ENCODE results near the gene GPRC5B. TPM values are rescaled to one million over a fixed set of nuclear protein-coding genes. Genes with fewer than 3 reads are reported as not detected.

Gene GPRC5B
- total RNA-seq, 4 donors from 2014 or later, result 14.1 to 29.4 (median 21.4) TPM

GRCh38 chr16:19848756-19849155, 35.9 kb downstream of the GPRC5B start:
- no peak for TF ChIP-seq CTCF (IDR thresholded peaks at IDR 0.05)
- no peak for TF ChIP-seq EP300 (IDR thresholded peaks at IDR 0.05)
- no peak for TF ChIP-seq POLR2AphosphoS5 (IDR thresholded peaks at IDR 0.05)
- no peak for TF ChIP-seq POLR2A (IDR thresholded peaks at IDR 0.05; ENCODE audit: low read depth)
- no peaks in the 10 kb centered on the region for H3K27me3 ChIP-seq
- H3K9me3 ChIP-seq, result no peaks in the 10 kb centered on the region
- intact Hi-C loops (cut with DNase I), result no loop called here
- no peak overlapping the region for H3K4me3 ChIP-seq
- H3K36me3 ChIP-seq, result no peaks in the 10 kb centered on the region
- no peak overlapping the region for H3K27ac ChIP-seq (replicated peaks in 1 of 4)
- H3K4me1 ChIP-seq, result peaks cover 0 to 9% (median 6%) of the 10 kb centered on the region in 4 donors
- 84% methylated on average over 3 of the region's 3 CpGs for WGBS
- DNase-seq (ENCODE audit: extremely low spot score), result no peak

DNA sequence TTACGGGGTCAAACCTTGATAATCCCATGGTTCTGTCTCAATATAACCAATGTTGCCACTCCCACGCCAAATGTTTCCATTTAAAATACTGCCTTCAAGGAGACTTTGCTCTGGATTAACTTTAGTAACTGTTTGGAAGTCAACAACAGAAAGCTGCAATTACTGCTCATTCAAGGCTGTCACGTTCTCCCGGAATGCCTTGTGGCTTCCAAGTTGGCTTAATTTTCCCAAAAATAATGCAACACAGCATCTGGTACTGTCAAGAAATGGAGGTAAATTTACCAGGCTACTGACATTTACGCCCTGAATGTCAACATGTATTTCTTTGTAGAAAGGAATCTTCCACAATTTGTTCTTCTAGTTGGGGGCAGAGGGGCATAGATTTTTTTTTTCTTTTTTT, 38.2 kb downstream of the GPRC5B start:
- 91% methylated on average over 5 of the region's 5 CpGs for WGBS
- Histone ChIP-seq H3K27ac (replicated peaks in 1 of 4) (no peak overlapping the region), H3K27me3 (no peaks in the 10 kb centered on the region)

GRCh38 chr16:19844945-19845641, 39.6 kb downstream of the GPRC5B start:
- Histone ChIP-seq H3K9me3 (no peaks in the 10 kb centered on the region), H3K36me3 (no peaks in the 10 kb centered on the region), H3K27ac (replicated peaks in 1 of 4) (peak overlapping the region in 2 of 4 donors; percentile 13 to 41), H3K27me3 (no peaks in the 10 kb centered on the region), H3K4me3 (no peak overlapping the region), H3K4me1 (peaks cover 0 to 6% (median 4%) of the 10 kb centered on the region in 4 donors)
- WGBS, result 83% methylated on average over 11 of the region's 11 CpGs
- no peak for DNase-seq (ENCODE audit: extremely low spot score)
- TF ChIP-seq POLR2AphosphoS5 (IDR thresholded peaks at IDR 0.05) (no peak), CTCF (IDR thresholded peaks at IDR 0.05) (no peak), POLR2A (IDR thresholded peaks at IDR 0.05; ENCODE audit: low read depth) (no peak), EP300 (IDR thresholded peaks at IDR 0.05) (no peak)
- intact Hi-C loops (cut with DNase I), result no loop called here

More for the DNA sequence above, 38.2 kb downstream of the GPRC5B start:
- Histone ChIP-seq H3K9me3 (no peaks in the 10 kb centered on the region), H3K36me3 (no peaks in the 10 kb centered on the region), H3K4me3 (no peak overlapping the region), H3K4me1 (peaks cover 0 to 7% (median 6%) of the 10 kb centered on the region in 4 donors)
- intact Hi-C loops (cut with DNase I), result no loop called here
- DNase-seq (ENCODE audit: extremely low spot score), result no peak
- TF ChIP-seq CTCF (IDR thresholded peaks at IDR 0.05) (no peak), POLR2AphosphoS5 (IDR thresholded peaks at IDR 0.05) (no peak), POLR2A (IDR thresholded peaks at IDR 0.05; ENCODE audit: low read depth) (no peak), EP300 (IDR thresholded peaks at IDR 0.05) (no peak)

DNA sequence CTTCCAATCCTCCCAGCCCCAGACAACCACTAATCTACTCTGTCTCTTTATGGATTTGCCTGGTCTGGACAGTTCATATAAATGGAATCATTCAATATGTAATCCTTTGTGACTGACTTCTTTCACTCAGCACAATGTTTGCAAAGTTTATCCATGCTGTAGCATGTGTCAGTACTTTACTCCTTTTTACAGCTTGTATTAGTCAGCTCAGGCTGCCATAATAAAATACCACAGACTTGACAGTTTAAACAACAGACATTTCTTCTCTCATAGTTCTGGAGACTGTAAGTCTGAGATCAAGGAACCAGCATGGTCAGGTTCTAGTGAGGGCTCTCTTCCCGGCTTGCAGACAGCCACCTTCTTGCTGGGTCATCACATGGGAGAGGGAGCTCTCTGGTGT, 41.3 kb downstream of the GPRC5B start:
- no peaks in the 10 kb centered on the region for H3K27me3 ChIP-seq
- H3K27ac ChIP-seq (replicated peaks in 1 of 4), result no peak overlapping the region
- no peak overlapping the region for H3K4me3 ChIP-seq
- no peaks in the 10 kb centered on the region for H3K9me3 ChIP-seq
- TF ChIP-seq CTCF (IDR thresholded peaks at IDR 0.05), result no peak
- TF ChIP-seq POLR2AphosphoS5 (IDR thresholded peaks at IDR 0.05), result no peak
- no peak for TF ChIP-seq POLR2A (IDR thresholded peaks at IDR 0.05; ENCODE audit: low read depth)
- TF ChIP-seq EP300 (IDR thresholded peaks at IDR 0.05), result no peak
- H3K4me1 ChIP-seq, result peaks cover 0 to 6% (median 4%) of the 10 kb centered on the region in 4 donors
- intact Hi-C loops (cut with DNase I), result no loop called here
- H3K36me3 ChIP-seq, result no peaks in the 10 kb centered on the region
- DNase-seq (ENCODE audit: extremely low spot score), result no peak
- 83% methylated on average over 1 of the region's 1 CpG for WGBS
